HepG2 (cell line): ENCODE measurements around the gene SORBS2. TPM values are rescaled to one million over a fixed set of nuclear protein-coding genes. Genes with fewer than 3 reads are reported as not detected.

Source experiments
- ATAC-seq: fragments of 200-7000 bp; cut with Tn5 transposase; 3 replicates; pipeline ENCODE4 v1.9.1; 2020; ENCODE audit warnings: mild to moderate bottlenecking, moderate library complexity
- BruUV-seq: library from RNA; stranded (reverse); fragments of 400-500 nt; replicated peaks from 2 replicates; lab custom pipeline; 2021; lab: Mats Ljungman, UMichigan
- CTCF ChIA-PET: fragments of 300-600 bp; formaldehyde crosslinking; extraction: SDS; loops from one replicate; lab custom pipeline; 2021; ENCODE audit warnings: low total read pairs, inconsistent platforms, low intra/inter-chr PET ratio; lab: Yijun Ruan, JAX
- POLR2A ChIA-PET: fragments of 350-600 bp; sonication (Branson Sonifier 250); formaldehyde crosslinking; loops from one replicate; lab custom pipeline; 2020; ENCODE audit warnings: antibody characterized with exemption, inconsistent platforms; lab: Yijun Ruan, JAX
- DNase-seq: peaks from one replicate; pipeline ENCODE4 v3.0.0-alpha.2; 2015; ENCODE audit warnings: low spot score
- FAIRE-seq: peaks from 3 replicates; lab custom pipeline; 2011; peaks lifted over from hg19 to GRCh38; lab: Jason Lieb, UNC
- H2AFZ ChIP-seq: one replicate; pipeline ENCODE4 v1.6.1; 2011; ENCODE audit warnings: low read length, inconsistent platforms
- H3K27ac ChIP-seq: fragments of 300-600 bp; 3 replicates; pipeline ENCODE4 v1.8.0; 2011; ENCODE audit warnings: mixed run types, mild to moderate bottlenecking, mixed read lengths, low read length, inconsistent platforms; ENCODE audit not compliant: insufficient read depth; ENCODE audit errors: extremely low read length
- H3K27me3 ChIP-seq, 2 experiments: fragments of 200-600 bp in 1 of 2; 2 replicates in 1 of 2; 3 replicates in 1 of 2; pipeline versions ENCODE4 v1.6.0 to v1.8.0; 2011; ENCODE audit warnings: low read length in 2 of 2, mild to moderate bottlenecking in 2 of 2, moderate library complexity in 2 of 2, inconsistent platforms in 1 of 2; ENCODE audit not compliant: insufficient read depth in 2 of 2, control insufficient read depth in 1 of 2
- H3K36me3 ChIP-seq, 2 experiments: fragments of 200-600 bp in 1 of 2; replicated peaks in 1 of 2; 2 replicates in 1 of 2; 3 replicates in 1 of 2; pipeline versions ENCODE4 v1.5.1 to v1.8.0; 2011; ENCODE audit warnings: low read length in 2 of 2, inconsistent platforms in 1 of 2; ENCODE audit not compliant: insufficient read depth in 2 of 2, control insufficient read depth in 1 of 2
- H3K4me1 ChIP-seq: 2 replicates; pipeline ENCODE4 v1.5.1; 2012; ENCODE audit warnings: low read length, inconsistent platforms; ENCODE audit not compliant: insufficient read depth
- H3K4me2 ChIP-seq: 2 replicates; pipeline ENCODE4 v1.6.0; 2011; ENCODE audit warnings: low read depth, low read length, inconsistent platforms
- H3K4me3 ChIP-seq, 3 experiments: fragments of 200-600 bp in 1 of 3; sonication (generic), shearing (Covaris generic) in 1 of 3; replicated peaks in 1 of 3; 2 replicates each; pipeline ENCODE4 v1.5.1; 2011 to 2016; ENCODE audit warnings: low read length in 3 of 3, inconsistent platforms in 2 of 3, low read depth in 2 of 3, mild to moderate bottlenecking in 2 of 3, control low read depth in 1 of 3, mixed read lengths in 1 of 3; ENCODE audit not compliant: insufficient read depth in 1 of 3
- H3K79me2 ChIP-seq: one replicate; pipeline ENCODE4 v1.6.1; 2011; ENCODE audit warnings: low read length, inconsistent platforms; ENCODE audit not compliant: insufficient read depth
- H3K9ac ChIP-seq: 2 replicates; pipeline ENCODE4 v1.6.0; 2011; ENCODE audit warnings: mild to moderate bottlenecking, low read depth, low read length, inconsistent platforms; ENCODE audit not compliant: insufficient read depth
- H3K9me3 ChIP-seq: 2 replicates; pipeline ENCODE4 v1.5.1; 2012; ENCODE audit warnings: mild to moderate bottlenecking, low read length
- H4K20me1 ChIP-seq: 2 replicates; pipeline ENCODE4 v1.6.0; 2011; ENCODE audit warnings: inconsistent platforms, mild to moderate bottlenecking, low read length, moderate library complexity; ENCODE audit not compliant: insufficient read depth
- ERF ChIP-seq: IDR thresholded peaks from 2 replicates; pipeline ENCODE4 v1.6.1; 2018; ENCODE audit warnings: missing biosample characterization, missing genetic modification reagents
- GZF1 ChIP-seq: sonication (generic); formaldehyde crosslinking; IDR thresholded peaks from 2 replicates; pipeline ENCODE4 v1.5.1; 2020; ENCODE audit warnings: mild to moderate bottlenecking, missing genetic modification reagents
- MTERF4 ChIP-seq: sonication (generic); formaldehyde crosslinking; IDR thresholded peaks from 2 replicates; pipeline ENCODE4 v1.8.0; 2023; ENCODE audit warnings: mild to moderate bottlenecking, missing genetic modification reagents
- SSRP1 ChIP-seq: IDR thresholded peaks from 2 replicates; pipeline ENCODE4 v1.6.1; 2016; ENCODE audit warnings: control low read depth
- ZBTB38 ChIP-seq: sonication (generic); formaldehyde crosslinking; IDR thresholded peaks from 2 replicates; pipeline ENCODE4 v1.5.1; 2020; ENCODE audit warnings: mild to moderate bottlenecking, missing genetic modification reagents
- ZNF468 ChIP-seq: sonication (generic); formaldehyde crosslinking; IDR thresholded peaks from 2 replicates; pipeline ENCODE4 v1.8.0; 2022; ENCODE audit warnings: mild to moderate bottlenecking, moderate library complexity, missing genetic modification reagents
- ZNF556 ChIP-seq: sonication (generic); formaldehyde crosslinking; IDR thresholded peaks from 2 replicates; pipeline ENCODE4 v1.4.0; 2020; ENCODE audit warnings: mild to moderate bottlenecking, missing genetic modification reagents, borderline replicate concordance
- ZNF570 ChIP-seq: sonication (generic); formaldehyde crosslinking; IDR thresholded peaks from 2 replicates; pipeline ENCODE4 v1.4.0; 2020; ENCODE audit warnings: mild to moderate bottlenecking, missing genetic modification reagents, borderline replicate concordance
- ZSCAN21 ChIP-seq: sonication (generic); formaldehyde crosslinking; IDR thresholded peaks from 2 replicates; pipeline ENCODE4 v1.8.0; 2022; ENCODE audit warnings: mild to moderate bottlenecking, missing genetic modification reagents, moderate library complexity, borderline replicate concordance
- WGBS: methylation state at CpG from one replicate; pipeline ENCODE4 v1.1.6; 2017; ENCODE audit warnings: low lambda C conversion rate; 5-methylcytosine and 5-hydroxymethylcytosine counted together
- in situ Hi-C: cut with HindIII; loops from 2 replicates; pipeline ENCODE4 v1.10.0; 2017; ENCODE audit warnings: low pct_unique_long_range_greater_than_20kb; ENCODE audit not compliant: extremely low pct_ligation_motif_present
- intact Hi-C: fragments of 100-400 bp; cut with micrococcal nuclease; formaldehyde crosslinking; loops from one replicate; pipeline ENCODE4 v1.10.0; 2022; ENCODE audit not compliant: unreplicated experiment
- polyA plus RNA-seq, 8 experiments: library from polyadenylated mRNA; depleted of rRNA in 3 of 8; stranded (reverse) in 7 of 8; unstranded in 1 of 8; fragments of >200 nt; fragmentation: Illumina TruSeq in 4 of 8; extraction: Trizol in 4 of 8; gene quantifications; 2 replicates each; pipeline versions ENCODE4 v1.2.1 to v1.2.3, GENCODE V29; 2011 to 2016; ENCODE audit warnings: low read depth in 4 of 8, missing spikeins in 1 of 8, mixed read lengths in 1 of 8; ENCODE audit not compliant: insufficient read depth in 1 of 8
- total RNA-seq, 5 experiments: library from RNA; depleted of rRNA; stranded (reverse); fragments of >200 nt; fragmentation: Illumina TruSeq; extraction: Trizol; gene quantifications; 2 replicates each; pipeline ENCODE4 v1.2.3, GENCODE V29; 2016; ENCODE audit warnings: low read depth in 1 of 5
- TF ChIP-seq, protein P1 (sequence below): fragments of 450-650 bp; IDR thresholded peaks from 2 replicates; pipeline ENCODE4 v1.6.1; 2016
- TF ChIP-seq, protein P2 (sequence below): sonication (generic); formaldehyde crosslinking; IDR thresholded peaks from 2 replicates; pipeline ENCODE4 v1.4.0; 2020; ENCODE audit warnings: missing genetic modification reagents, borderline replicate concordance

Gene SORBS2
- total and polyA plus RNA-seq, 2 of the 13 experiments (the other 11 are each of a cell fraction or from before 2014, with no cell fraction given) = 25.0 to 80.5 TPM

- TF ChIP-seq ZBTB38 (0 out of 2 replicates have a peak, but pooled peaks have one; percentile 22), GZF1 (CRISPR knock-in tag) (no peak)
- intact Hi-C loops = no loop called here
- peaks cover 15% of the 10 kb centered on the region for H3K79me2 ChIP-seq
- H3K9ac ChIP-seq = no peak overlapping the region
- ChIA-PET CTCF (no interaction called here), POLR2A (no interaction called here)
- no peak overlapping the region for H3K27ac ChIP-seq
- peaks cover 1 to 4% of the 10 kb centered on the region in 2 experiments; a peak in 2 of 5 replicates for H3K36me3 ChIP-seq
- peaks cover 67% of the 10 kb centered on the region for H3K4me1 ChIP-seq
- H3K4me3 ChIP-seq = no peak overlapping the region
- FAIRE-seq (no peak), DNase-seq (no peak), ATAC-seq (no peak; the same call in 2 of the 3 replicates)
- H3K27me3 ChIP-seq = no peaks in the 10 kb centered on the region
- BruUV-seq = no TSS peak
- no peak overlapping the region for H3K4me2 ChIP-seq
- 88% methylated on average over 6 of the region's 6 CpGs for WGBS
- H2AFZ ChIP-seq = no peak overlapping the region
- H3K9me3 ChIP-seq = no peaks in the 10 kb centered on the region
- no peaks in the 10 kb centered on the region; the same call in 1 of the 2 replicates for H4K20me1 ChIP-seq
- in situ Hi-C loops = no loop called here
Observed at GRCh38 chr4:185741795-185742194, 70.2 kb downstream of the SORBS2 start.

- BruUV-seq = no TSS peak
- Histone ChIP-seq H3K27ac (no peak overlapping the region), H3K4me3 (no peak overlapping the region), H2AFZ (no peak overlapping the region), H3K4me2 (no peak overlapping the region), H3K36me3 (peaks cover 1 to 4% of the 10 kb centered on the region in 2 experiments; a peak in 2 of 5 replicates), H3K9ac (no peak overlapping the region), H4K20me1 (no peaks in the 10 kb centered on the region; the same call in 1 of the 2 replicates), H3K27me3 (no peaks in the 10 kb centered on the region), H3K79me2 (peaks cover 18% of the 10 kb centered on the region), H3K9me3 (no peaks in the 10 kb centered on the region), H3K4me1 (peaks cover 56% of the 10 kb centered on the region)
- DNase-seq = no peak
- FAIRE-seq = no peak
- POLR2A ChIA-PET = no interaction called here
- ATAC-seq = no peak
- intact Hi-C loops (no loop called here), in situ Hi-C loops (no loop called here)
- WGBS = 98% methylated on average over 4 of the region's 4 CpGs
- CTCF ChIA-PET = no interaction called here
- TF ChIP-seq, protein P1, sequence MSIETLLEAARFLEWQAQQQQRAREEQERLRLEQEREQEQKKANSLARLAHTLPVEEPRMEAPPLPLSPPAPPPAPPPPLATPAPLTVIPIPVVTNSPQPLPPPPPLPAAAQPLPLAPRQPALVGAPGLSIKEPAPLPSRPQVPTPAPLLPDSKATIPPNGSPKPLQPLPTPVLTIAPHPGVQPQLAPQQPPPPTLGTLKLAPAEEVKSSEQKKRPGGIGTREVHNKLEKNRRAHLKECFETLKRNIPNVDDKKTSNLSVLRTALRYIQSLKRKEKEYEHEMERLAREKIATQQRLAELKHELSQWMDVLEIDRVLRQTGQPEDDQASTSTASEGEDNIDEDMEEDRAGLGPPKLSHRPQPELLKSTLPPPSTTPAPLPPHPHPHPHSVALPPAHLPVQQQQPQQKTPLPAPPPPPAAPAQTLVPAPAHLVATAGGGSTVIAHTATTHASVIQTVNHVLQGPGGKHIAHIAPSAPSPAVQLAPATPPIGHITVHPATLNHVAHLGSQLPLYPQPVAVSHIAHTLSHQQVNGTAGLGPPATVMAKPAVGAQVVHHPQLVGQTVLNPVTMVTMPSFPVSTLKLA = 0 out of 2 replicates have a peak, but pooled peaks have one; percentile 6
- TF ChIP-seq SSRP1 (CRISPR knock-in tag) (no peak), ERF (CRISPR knock-in tag) (no peak), ZSCAN21 (CRISPR knock-in tag) (peak; percentile 100), MTERF4 (CRISPR knock-in tag) (no peak), ZNF570 (no peak), ZNF556 (CRISPR knock-in tag) (no peak), ZNF468 (CRISPR knock-in tag) (no peak)
- TF ChIP-seq, protein P2, sequence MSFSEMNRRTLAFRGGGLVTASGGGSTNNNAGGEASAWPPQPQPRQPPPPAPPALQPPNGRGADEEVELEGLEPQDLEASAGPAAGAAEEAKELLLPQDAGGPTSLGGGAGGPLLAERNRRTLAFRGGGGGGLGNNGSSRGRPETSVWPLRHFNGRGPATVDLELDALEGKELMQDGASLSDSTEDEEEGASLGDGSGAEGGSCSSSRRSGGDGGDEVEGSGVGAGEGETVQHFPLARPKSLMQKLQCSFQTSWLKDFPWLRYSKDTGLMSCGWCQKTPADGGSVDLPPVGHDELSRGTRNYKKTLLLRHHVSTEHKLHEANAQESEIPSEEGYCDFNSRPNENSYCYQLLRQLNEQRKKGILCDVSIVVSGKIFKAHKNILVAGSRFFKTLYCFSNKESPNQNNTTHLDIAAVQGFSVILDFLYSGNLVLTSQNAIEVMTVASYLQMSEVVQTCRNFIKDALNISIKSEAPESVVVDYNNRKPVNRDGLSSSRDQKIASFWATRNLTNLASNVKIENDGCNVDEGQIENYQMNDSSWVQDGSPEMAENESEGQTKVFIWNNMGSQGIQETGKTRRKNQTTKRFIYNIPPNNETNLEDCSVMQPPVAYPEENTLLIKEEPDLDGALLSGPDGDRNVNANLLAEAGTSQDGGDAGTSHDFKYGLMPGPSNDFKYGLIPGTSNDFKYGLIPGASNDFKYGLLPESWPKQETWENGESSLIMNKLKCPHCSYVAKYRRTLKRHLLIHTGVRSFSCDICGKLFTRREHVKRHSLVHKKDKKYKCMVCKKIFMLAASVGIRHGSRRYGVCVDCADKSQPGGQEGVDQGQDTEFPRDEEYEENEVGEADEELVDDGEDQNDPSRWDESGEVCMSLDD (CRISPR knock-in tag) = no peak
Observed at GRCh38 chr4:185740471-185740873, 71.5 kb downstream of the SORBS2 start.
